GM23338 (cell line): ENCODE measurements around the gene OR11H7. TPM values are rescaled to one million over a fixed set of nuclear protein-coding genes. Genes with fewer than 3 reads are reported as not detected.

Experiments used
- polyA plus RNA-seq: library from polyadenylated mRNA; unstranded; fragments of >200 nt; fragmentation: Nextera tagmentation; extraction: Ambion mirVana; gene quantifications from 2 replicates; pipeline ENCODE4 v1.2.1, GENCODE V29; 2016
- total RNA-seq: library from RNA; depleted of rRNA; stranded (reverse); fragments of >200 nt; shearing (Covaris generic); gene quantifications from 2 replicates; pipeline ENCODE4 v1.2.3, GENCODE V29; 2014; rRNA removed

Gene OR11H7
- total and polyA plus RNA-seq, 2 experiments from 2014 or later, result not detected

Other genes starting within 250 kb of the OR11H7 start
- gene OR4Q2, start 226.8 kb upstream of the OR11H7 start, total RNA-seq, result not detected in 2 replicates
- gene OR4Q2, start 226.8 kb upstream of the OR11H7 start, polyA plus RNA-seq, result not detected in 2 replicates
- gene OR4K14, start 209.7 kb upstream of the OR11H7 start, total RNA-seq, result not detected in 2 replicates
- not detected in 2 replicates for gene OR4K14, start 209.7 kb upstream of the OR11H7 start, polyA plus RNA-seq
- gene OR4K13, start 192.9 kb upstream of the OR11H7 start, total RNA-seq, result not detected in 2 replicates
- not detected in 2 replicates for gene OR4K13, start 192.9 kb upstream of the OR11H7 start, polyA plus RNA-seq
- gene OR4L1, start 168.9 kb upstream of the OR11H7 start, total RNA-seq, result not detected in 2 replicates
- not detected in 2 replicates for gene OR4L1, start 168.9 kb upstream of the OR11H7 start, polyA plus RNA-seq
- not detected in 2 replicates for gene OR4K17, start 118.2 kb upstream of the OR11H7 start, total RNA-seq
- not detected in 2 replicates for gene OR4K17, start 118.2 kb upstream of the OR11H7 start, polyA plus RNA-seq
- gene OR4N5, start 90.2 kb upstream of the OR11H7 start, total RNA-seq, result not detected in 2 replicates
- gene OR4N5, start 90.2 kb upstream of the OR11H7 start, polyA plus RNA-seq, result not detected in 2 replicates
- gene OR11G2, start 38.1 kb upstream of the OR11H7 start, total RNA-seq, result not detected in 2 replicates
- gene OR11G2, start 38.1 kb upstream of the OR11H7 start, polyA plus RNA-seq, result not detected in 2 replicates
- not detected in 2 replicates for gene OR11H6, start 5.3 kb upstream of the OR11H7 start, total RNA-seq
- not detected in 2 replicates for gene OR11H6, start 5.3 kb upstream of the OR11H7 start, polyA plus RNA-seq
- not detected in 2 replicates for gene OR11H4, start 10.3 kb downstream of the OR11H7 start, total RNA-seq
- gene OR11H4, start 10.3 kb downstream of the OR11H7 start, polyA plus RNA-seq, result not detected in 2 replicates
- 14.6 and 16.4 TPM in 2 replicates for gene TTC5, start 77.0 kb downstream of the OR11H7 start, total RNA-seq
- 9.3 and 11.9 TPM in 2 replicates for gene TTC5, start 77.0 kb downstream of the OR11H7 start, polyA plus RNA-seq
- gene CCNB1IP1, start 104.3 kb downstream of the OR11H7 start, total RNA-seq, result 247 and 254 TPM in 2 replicates
- 108 and 110 TPM in 2 replicates for gene CCNB1IP1, start 104.3 kb downstream of the OR11H7 start, polyA plus RNA-seq
- 27.0 and 27.8 TPM in 2 replicates for gene PARP2, start 114.7 kb downstream of the OR11H7 start, total RNA-seq
- gene PARP2, start 114.7 kb downstream of the OR11H7 start, polyA plus RNA-seq, result 39.5 and 42.7 TPM in 2 replicates
- 8.5 and 12.9 TPM in 2 replicates for gene TEP1, start 184.5 kb downstream of the OR11H7 start, total RNA-seq
- 3.0 and 3.2 TPM in 2 replicates for gene TEP1, start 184.5 kb downstream of the OR11H7 start, polyA plus RNA-seq
- 0.12 and 0.35 TPM in 2 replicates for gene KLHL33, start 207.2 kb downstream of the OR11H7 start, total RNA-seq
- gene KLHL33, start 207.2 kb downstream of the OR11H7 start, polyA plus RNA-seq, result 0.09 and 0.15 TPM in 2 replicates
- gene OSGEP, start 225.8 kb downstream of the OR11H7 start, total RNA-seq, result 59.5 and 62.8 TPM in 2 replicates
- 29.0 and 35.1 TPM in 2 replicates for gene OSGEP, start 225.8 kb downstream of the OR11H7 start, polyA plus RNA-seq
- 216 and 247 TPM in 2 replicates for gene APEX1, start 226.2 kb downstream of the OR11H7 start, total RNA-seq
- gene APEX1, start 226.2 kb downstream of the OR11H7 start, polyA plus RNA-seq, result 279 and 291 TPM in 2 replicates
- gene PIP4P1, start 232.5 kb downstream of the OR11H7 start, total RNA-seq, result 24.8 and 26.4 TPM in 2 replicates
- 18.9 and 20.9 TPM in 2 replicates for gene PIP4P1, start 232.5 kb downstream of the OR11H7 start, polyA plus RNA-seq
- gene PNP, start 240.4 kb downstream of the OR11H7 start, total RNA-seq, result 72.3 and 102 TPM in 2 replicates
- gene PNP, start 240.4 kb downstream of the OR11H7 start, polyA plus RNA-seq, result 56.1 and 60.7 TPM in 2 replicates